H9 (cell line): ENCODE measurements around the gene NRG3. TPM values are rescaled to one million over a fixed set of nuclear protein-coding genes. Genes with fewer than 3 reads are reported as not detected.

ENCODE experiments used
- DNase-seq: peaks from one replicate; pipeline ENCODE4 v3.0.0-alpha.2; 2017
- H2AFZ ChIP-seq: one replicate; pipeline ENCODE4 v1.6.1; 2013; ENCODE audit warnings: mild to moderate bottlenecking, low read length, control low read depth, moderate library complexity
- H2AK5ac ChIP-seq: 2 replicates; pipeline ENCODE4 v1.6.1; 2013; ENCODE audit warnings: low read length, control low read depth, mixed read lengths; ENCODE audit not compliant: insufficient read length
- H2BK120ac ChIP-seq: one replicate; pipeline ENCODE4 v1.6.1; 2013; ENCODE audit warnings: low read depth, mild to moderate bottlenecking, low read length, control low read depth, inconsistent platforms; ENCODE audit not compliant: poor library complexity, severe bottlenecking
- H2BK12ac ChIP-seq: 2 replicates; pipeline ENCODE4 v1.6.1; 2013; ENCODE audit warnings: low read length, control low read depth, mixed read lengths, low read depth; ENCODE audit not compliant: insufficient read length
- H2BK15ac ChIP-seq: 2 replicates; pipeline ENCODE4 v1.6.1; 2013; ENCODE audit warnings: low read depth, low read length, control low read depth
- H2BK20ac ChIP-seq: one replicate; pipeline ENCODE4 v1.6.1; 2013; ENCODE audit warnings: low read depth, mild to moderate bottlenecking, low read length, control low read depth, inconsistent platforms; ENCODE audit not compliant: poor library complexity, severe bottlenecking
- H2BK5ac ChIP-seq: 2 replicates; pipeline ENCODE4 v1.6.1; 2013; ENCODE audit warnings: low read length, control low read depth, mixed read lengths; ENCODE audit not compliant: insufficient read length
- H3K14ac ChIP-seq: 2 replicates; pipeline ENCODE4 v1.6.1; 2013; ENCODE audit warnings: low read length, control low read depth; ENCODE audit not compliant: insufficient read depth
- H3K18ac ChIP-seq: 2 replicates; pipeline ENCODE4 v1.6.1; 2013; ENCODE audit warnings: low read depth, mild to moderate bottlenecking, mixed read lengths, low read length, control low read depth; ENCODE audit not compliant: insufficient read length
- H3K23ac ChIP-seq: 2 replicates; pipeline ENCODE4 v1.6.1; 2013; ENCODE audit warnings: low read length, control low read depth, mixed read lengths, low read depth; ENCODE audit not compliant: insufficient read length
- H3K23me2 ChIP-seq: 2 replicates; pipeline ENCODE4 v1.6.1; 2013; ENCODE audit warnings: low read depth, mild to moderate bottlenecking, mixed read lengths, low read length, control low read depth; ENCODE audit not compliant: insufficient read length, poor library complexity, severe bottlenecking
- H3K27ac ChIP-seq: 2 replicates; pipeline ENCODE4 v1.5.1; 2013; ENCODE audit warnings: low read length, control low read depth, mixed read lengths, low read depth; ENCODE audit not compliant: insufficient read length
- H3K27me3 ChIP-seq: 2 replicates; pipeline ENCODE4 v1.6.1; 2013; ENCODE audit warnings: low read length, control low read depth, inconsistent platforms; ENCODE audit not compliant: insufficient read depth
- H3K4ac ChIP-seq: 2 replicates; pipeline ENCODE4 v1.6.1; 2013; ENCODE audit warnings: low read depth, mild to moderate bottlenecking, control low read depth, inconsistent platforms, low read length, moderate library complexity
- H3K4me1 ChIP-seq: 2 replicates; pipeline ENCODE4 v1.6.1; 2013; ENCODE audit warnings: low read length, control low read depth, inconsistent platforms; ENCODE audit not compliant: insufficient read depth
- H3K4me2 ChIP-seq: 2 replicates; pipeline ENCODE4 v1.6.1; 2013; ENCODE audit warnings: low read length, control low read depth, mixed read lengths; ENCODE audit not compliant: insufficient read length, insufficient read depth
- H3K56ac ChIP-seq: 2 replicates; pipeline ENCODE4 v1.6.1; 2013; ENCODE audit warnings: low read depth, mild to moderate bottlenecking, mixed read lengths, low read length, control low read depth; ENCODE audit not compliant: insufficient read length
- H3K79me1 ChIP-seq: 2 replicates; pipeline ENCODE4 v1.6.1; 2013; ENCODE audit warnings: low read depth, mild to moderate bottlenecking, moderate library complexity, low read length, control low read depth, inconsistent platforms; ENCODE audit not compliant: insufficient read depth, poor library complexity, severe bottlenecking
- H3K79me2 ChIP-seq: 2 replicates; pipeline ENCODE4 v1.6.1; 2013; ENCODE audit warnings: low read length, control low read depth, inconsistent platforms; ENCODE audit not compliant: insufficient read depth
- H3K9ac ChIP-seq: 2 replicates; pipeline ENCODE4 v1.6.1; 2013; ENCODE audit warnings: low read length, control low read depth, mixed read lengths; ENCODE audit not compliant: insufficient read length; ENCODE audit errors: extremely low read depth
- H3K9me3 ChIP-seq: one replicate; pipeline ENCODE4 v1.6.1; 2013; ENCODE audit warnings: low read depth, low read length, inconsistent platforms; ENCODE audit not compliant: control insufficient read depth
- H3T11ph ChIP-seq: one replicate; pipeline ENCODE4 v1.6.1; 2013; ENCODE audit warnings: mild to moderate bottlenecking, low read length, control low read depth, inconsistent platforms
- H4K20me1 ChIP-seq: one replicate; pipeline ENCODE4 v1.6.1; 2013; ENCODE audit not compliant: control insufficient read depth, insufficient read length, insufficient read depth
- H4K5ac ChIP-seq: 2 replicates; pipeline ENCODE4 v1.6.1; 2013; ENCODE audit warnings: low read depth, mild to moderate bottlenecking, mixed read lengths, low read length, control low read depth; ENCODE audit not compliant: insufficient read length
- H4K8ac ChIP-seq: replicated peaks from 2 replicates; pipeline ENCODE4 v1.6.1; 2013; ENCODE audit warnings: low read length, control low read depth, mixed read lengths, low read depth; ENCODE audit not compliant: insufficient read length
- H4K91ac ChIP-seq: 2 replicates; pipeline ENCODE4 v1.6.1; 2013; ENCODE audit warnings: low read depth, mild to moderate bottlenecking, moderate library complexity, mixed read lengths, low read length, control low read depth; ENCODE audit not compliant: insufficient read length
- H3K27ac Mint-ChIP-seq, 3 experiments: 2 replicates in 2 of 3; 3 replicates in 1 of 3; pipeline ENCODE4 v1.8.0; 2020 to 2021; ENCODE audit warnings: mixed read lengths in 3 of 3, mild to moderate bottlenecking in 1 of 3, moderate library complexity in 1 of 3
- H3K27me3 Mint-ChIP-seq: 2 replicates; pipeline ENCODE4 v1.8.0; 2021; ENCODE audit warnings: low read depth, mild to moderate bottlenecking, moderate library complexity, mixed read lengths
- H3K36me3 Mint-ChIP-seq, 3 experiments: 2 replicates in 2 of 3; 3 replicates in 1 of 3; pipeline ENCODE4 v1.8.0; 2020 to 2021; ENCODE audit warnings: low read depth in 3 of 3, mixed read lengths in 3 of 3; ENCODE audit not compliant: insufficient read depth in 1 of 3
- H3K4me1 Mint-ChIP-seq, 2 experiments: 2 replicates each; pipeline ENCODE4 v1.8.0; 2020; ENCODE audit warnings: mixed read lengths in 2 of 2
- H3K4me3 Mint-ChIP-seq, 2 experiments: 2 replicates in 1 of 2; 3 replicates in 1 of 2; pipeline ENCODE4 v1.8.0; 2020 to 2021; ENCODE audit warnings: mild to moderate bottlenecking in 2 of 2, mixed read lengths in 2 of 2, moderate library complexity in 1 of 2
- H3K9me3 Mint-ChIP-seq, 2 experiments: 2 replicates in 1 of 2; 3 replicates in 1 of 2; pipeline ENCODE4 v1.8.0; 2020; ENCODE audit warnings: mild to moderate bottlenecking in 2 of 2, mixed read lengths in 2 of 2, moderate library complexity in 1 of 2
- CTCF ChIP-seq: fragments of 200-600 bp; sonication (generic); conservative IDR thresholded peaks from 3 replicates; pipeline ENCODE4 v1.8.0; 2021; ENCODE audit warnings: antibody characterized with exemption, mild to moderate bottlenecking
- WGBS: extraction: QIAGEN DNeasy Blood & Tissue Kit; methylation state at CpG from one replicate; pipeline ENCODE4 v1.1.7; 2013; ENCODE audit warnings: missing lambda C conversion rate, low lambda C conversion rate, mixed read lengths; ENCODE audit not compliant: insufficient read length; ENCODE audit errors: extremely low coverage; 5-methylcytosine and 5-hydroxymethylcytosine counted together
- total RNA-seq: library from RNA; stranded (reverse); gene quantifications from 2 replicates; pipeline ENCODE4 v1.2.1, GENCODE V29; 2021

Gene NRG3
- total RNA-seq, 1 experiment from 2014 or later: 1.6 TPM

- H3K56ac ChIP-seq: no peak overlapping the region
- no peak overlapping the region for H2AFZ ChIP-seq
- WGBS: no CpG with 5 or more reads among the region's 3 CpGs
- no peak overlapping the region for H2BK5ac ChIP-seq
- no peaks in the 10 kb centered on the region for H3K9me3 ChIP-seq
- Mint-ChIP-seq H3K27me3 (no peaks in the 10 kb centered on the region), H3K4me3 (no peak overlapping the region), H3K4me1 (peaks cover 11% of the 10 kb centered on the region in 2 experiments), H3K36me3 (peaks cover 0 to 8% (median 3%) of the 10 kb centered on the region in 3 experiments; a peak in 2 of 7 replicates), H3K27ac (peak overlapping the region in 1 of 3 experiments; percentile 31; a peak in 1 of 7 replicates), H3K9me3 (peaks cover 13 to 19% of the 10 kb centered on the region in 2 experiments; a peak in 4 of 5 replicates)
- TF ChIP-seq CTCF: no peak
- H3K4ac ChIP-seq: no peak overlapping the region
- no peak overlapping the region for H3K4me2 ChIP-seq
- no peak overlapping the region for H2BK12ac ChIP-seq
- H3K27me3 ChIP-seq: no peaks in the 10 kb centered on the region
- H3K79me1 ChIP-seq: no peaks in the 10 kb centered on the region
- no peak overlapping the region for H3K18ac ChIP-seq
- H3K79me2 ChIP-seq: no peaks in the 10 kb centered on the region
- no peak overlapping the region for H2BK20ac ChIP-seq
- no peak overlapping the region for H3K9ac ChIP-seq
- H2BK120ac ChIP-seq: no peak overlapping the region
- no peaks in the 10 kb centered on the region; the same call in 1 of the 2 replicates for H3K4me1 ChIP-seq
- no peak overlapping the region for H2BK15ac ChIP-seq
- H3K27ac ChIP-seq: no peak overlapping the region
- no peak for DNase-seq
- no peak overlapping the region for H4K8ac ChIP-seq
- H4K20me1 ChIP-seq: no peaks in the 10 kb centered on the region
- H3K14ac ChIP-seq: no peak overlapping the region
- no peak overlapping the region for H4K5ac ChIP-seq
- H3K23ac ChIP-seq: no peak overlapping the region
- no peaks in the 10 kb centered on the region for H3K23me2 ChIP-seq
- no peak overlapping the region for H3T11ph ChIP-seq
- H4K91ac ChIP-seq: no peak overlapping the region
- no peak overlapping the region for H2AK5ac ChIP-seq
These were observed 903.9 kb downstream of the NRG3 start for GRCh38 chr10:82778908-82779307.
